Suprapubic skin (tissue), 3 donors: ENCODE data around the gene TPRN.

Experiments
- CTCF ChIP-seq, 2 donors: fragments of 200-600 bp in 1 of 2; fragments of 450-650 bp in 1 of 2; sonication (generic) in 1 of 2; IDR thresholded peaks; one replicate each; pipeline ENCODE4 v1.5.1; 2016 to 2019; ENCODE audit warnings: antibody characterized with exemption in 2 of 2, mild to moderate bottlenecking in 1 of 2, moderate library complexity in 1 of 2
- POLR2AphosphoS5 ChIP-seq, 3 donors: sonication (generic); formaldehyde crosslinking; IDR thresholded peaks; one replicate each; pipeline ENCODE4 v1.6.1; 2017; ENCODE audit warnings: antibody characterized with exemption in 3 of 3

DNA sequence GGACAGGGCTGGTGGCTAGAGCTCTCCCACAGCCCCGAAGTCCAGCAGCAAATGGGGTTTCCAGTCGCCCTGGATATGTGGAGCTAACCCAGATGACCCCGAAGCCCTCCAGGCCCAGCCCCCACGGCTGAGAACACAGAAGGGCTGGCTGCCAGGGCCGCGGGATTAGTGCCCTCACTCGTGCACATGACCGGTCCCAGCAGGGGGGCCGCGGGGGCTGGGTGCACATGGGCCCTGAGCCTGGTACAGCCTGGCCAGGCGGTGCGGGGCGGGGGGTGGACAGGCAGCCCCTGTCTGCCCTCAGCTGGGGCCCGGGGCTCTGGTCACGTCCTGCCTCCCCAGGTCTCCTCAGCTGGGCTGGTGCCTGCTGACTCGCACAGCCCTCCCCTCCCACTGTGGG, 6.2 kb downstream of the TPRN start:
- no peak for TF ChIP-seq CTCF (IDR thresholded peaks at IDR 0.05)
- TF ChIP-seq POLR2AphosphoS5 (IDR thresholded peaks at IDR 0.05): no peak
